Right atrium auricular region (tissue), 2 donors: Measurements from ENCODE around the gene DUSP1. TPM values are rescaled to one million over a fixed set of nuclear protein-coding genes. Genes with fewer than 3 reads are reported as not detected.

ENCODE experiments used
- DNase-seq: peaks from one replicate; pipeline ENCODE4 v3.0.0-alpha.2; 2019; ENCODE audit warnings: low spot score
- H3K27ac ChIP-seq, 2 donors: fragments of 200-600 bp; sonication (generic); 1 replicate in 1 of 2; 2 replicates in 1 of 2; pipeline ENCODE4 v1.5.1; 2016 to 2019
- H3K27me3 ChIP-seq, 2 donors: fragments of 200-600 bp; sonication (generic); one replicate each; pipeline versions ENCODE4 v1.5.1 to v1.6.0; 2017 to 2019
- H3K36me3 ChIP-seq: fragments of 200-600 bp; sonication (generic); one replicate; pipeline ENCODE4 v1.5.1; 2016
- H3K4me1 ChIP-seq, 2 donors: fragments of 200-600 bp; sonication (generic); one replicate each; pipeline versions ENCODE4 v1.5.1 to v1.6.0; 2017 to 2019
- H3K4me3 ChIP-seq, 2 donors: fragments of 200-600 bp; sonication (generic); 1 replicate in 1 of 2; 2 replicates in 1 of 2; pipeline ENCODE4 v1.5.1; 2017 to 2019; ENCODE audit warnings: mild to moderate bottlenecking in 1 of 2, moderate library complexity in 1 of 2
- H3K9me3 ChIP-seq, 2 donors: fragments of 200-600 bp; sonication (generic); one replicate each; pipeline ENCODE4 v1.5.1; 2019
- total RNA-seq, 2 donors: library from RNA; depleted of rRNA; stranded (reverse); fragments of >200 nt; gene quantifications; one replicate each; pipeline ENCODE4 v1.1.0, GENCODE V29; 2016
- TF ChIP-seq, protein P1 (sequence below), 2 donors: fragments of 200-600 bp; sonication (generic); IDR thresholded peaks; one replicate each; pipeline ENCODE4 v1.5.1; 2019; ENCODE audit warnings: antibody characterized with exemption in 2 of 2

Gene DUSP1
- total RNA-seq, 2 donors from 2014 or later, result 804 to 819 TPM

DNA sequence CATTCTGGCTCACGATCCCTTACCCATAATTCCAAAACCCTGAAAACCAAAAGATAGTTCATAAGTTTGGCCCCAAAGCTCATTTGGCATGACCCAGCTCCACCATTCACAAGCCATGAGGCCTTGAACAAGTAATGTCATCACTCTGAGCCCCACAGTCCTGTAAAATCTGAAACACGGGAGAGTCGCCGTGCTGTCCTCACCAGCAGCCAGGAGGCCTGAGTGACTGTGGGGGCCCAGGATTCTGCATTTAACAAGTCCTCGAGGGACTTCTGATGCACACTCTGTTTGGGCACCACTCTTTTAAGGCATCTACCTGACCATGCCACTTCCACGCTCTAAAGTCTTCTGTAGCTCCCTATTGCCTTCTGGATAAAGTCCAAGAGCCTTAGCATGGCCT lies 40.8 kb downstream of the DUSP1 start:
- Histone ChIP-seq H3K27ac (no peak overlapping the region), H3K4me3 (no peak overlapping the region), H3K9me3 (no peaks in the 10 kb centered on the region), H3K27me3 (no peaks in the 10 kb centered on the region), H3K36me3 (no peaks in the 10 kb centered on the region), H3K4me1 (peaks cover 0 to 31% of the 10 kb centered on the region in 2 donors)
- no peak for DNase-seq
- TF ChIP-seq, protein P1, sequence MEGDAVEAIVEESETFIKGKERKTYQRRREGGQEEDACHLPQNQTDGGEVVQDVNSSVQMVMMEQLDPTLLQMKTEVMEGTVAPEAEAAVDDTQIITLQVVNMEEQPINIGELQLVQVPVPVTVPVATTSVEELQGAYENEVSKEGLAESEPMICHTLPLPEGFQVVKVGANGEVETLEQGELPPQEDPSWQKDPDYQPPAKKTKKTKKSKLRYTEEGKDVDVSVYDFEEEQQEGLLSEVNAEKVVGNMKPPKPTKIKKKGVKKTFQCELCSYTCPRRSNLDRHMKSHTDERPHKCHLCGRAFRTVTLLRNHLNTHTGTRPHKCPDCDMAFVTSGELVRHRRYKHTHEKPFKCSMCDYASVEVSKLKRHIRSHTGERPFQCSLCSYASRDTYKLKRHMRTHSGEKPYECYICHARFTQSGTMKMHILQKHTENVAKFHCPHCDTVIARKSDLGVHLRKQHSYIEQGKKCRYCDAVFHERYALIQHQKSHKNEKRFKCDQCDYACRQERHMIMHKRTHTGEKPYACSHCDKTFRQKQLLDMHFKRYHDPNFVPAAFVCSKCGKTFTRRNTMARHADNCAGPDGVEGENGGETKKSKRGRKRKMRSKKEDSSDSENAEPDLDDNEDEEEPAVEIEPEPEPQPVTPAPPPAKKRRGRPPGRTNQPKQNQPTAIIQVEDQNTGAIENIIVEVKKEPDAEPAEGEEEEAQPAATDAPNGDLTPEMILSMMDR (IDR thresholded peaks at IDR 0.05), result no peak

DNA sequence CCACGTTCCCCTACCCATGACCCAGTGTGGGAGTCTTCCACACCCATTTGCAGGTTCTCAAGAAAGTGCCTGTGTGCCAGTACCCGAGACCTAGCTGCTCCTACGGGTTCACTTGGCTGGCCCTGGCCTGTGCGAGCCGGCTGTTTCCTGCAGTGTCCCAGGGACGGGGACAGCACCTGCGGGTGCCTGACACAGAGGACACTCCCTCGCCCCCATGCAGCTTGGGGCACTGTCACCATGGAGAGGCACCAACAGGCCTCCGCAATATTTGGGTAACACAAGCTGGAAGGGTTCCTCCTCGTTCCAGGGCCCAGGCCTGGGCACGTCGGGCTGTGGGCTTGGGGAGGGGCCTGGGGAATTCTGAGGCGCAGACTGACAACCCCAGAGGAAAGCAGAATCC lies 41.4 kb downstream of the DUSP1 start:
- DNase-seq, result no peak
- no peaks in the 10 kb centered on the region for H3K27me3 ChIP-seq
- TF ChIP-seq, protein P1 (IDR thresholded peaks at IDR 0.05), result no peak
- no peak overlapping the region for H3K4me3 ChIP-seq
- no peaks in the 10 kb centered on the region for H3K9me3 ChIP-seq
- H3K27ac ChIP-seq, result no peak overlapping the region
- H3K36me3 ChIP-seq, result no peaks in the 10 kb centered on the region
- H3K4me1 ChIP-seq, result peaks cover 0 to 28% of the 10 kb centered on the region in 2 donors

DNA sequence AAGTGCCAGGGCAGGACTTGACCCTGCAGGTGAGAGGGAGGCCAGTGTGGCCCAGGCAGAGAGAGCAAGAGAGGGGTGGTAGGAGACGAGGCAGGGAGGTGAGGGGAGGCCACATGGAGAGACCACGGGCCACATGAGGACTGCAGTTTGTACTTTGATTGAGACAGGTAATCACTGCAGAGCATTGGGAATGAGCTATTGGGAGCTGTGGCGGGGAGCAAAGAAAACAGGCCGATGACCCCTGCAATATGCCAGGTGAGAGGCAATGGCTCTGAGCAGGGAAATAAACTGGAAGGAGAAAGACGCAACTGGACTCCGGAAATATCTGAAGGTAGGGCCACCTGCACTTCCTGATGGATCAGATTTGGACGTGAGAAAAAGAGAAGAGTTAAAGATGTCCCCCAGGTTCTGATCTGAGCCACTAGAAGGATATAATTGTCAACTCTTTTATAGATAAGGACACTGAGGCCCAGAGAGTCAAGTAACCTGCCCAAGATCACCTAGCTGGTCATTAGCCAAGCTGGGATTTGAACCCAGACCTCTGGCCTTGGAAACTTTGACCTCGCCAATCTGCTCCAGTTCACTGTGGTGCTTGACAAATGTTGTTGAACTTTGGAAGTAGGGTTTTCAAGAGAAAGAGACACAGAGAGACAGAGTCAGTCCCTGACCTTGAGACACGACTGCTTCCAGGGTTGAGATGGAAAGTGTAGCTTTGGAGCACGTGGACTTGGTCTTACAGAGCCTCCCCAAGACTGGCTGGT lies 42.3 kb downstream of the DUSP1 start:
- Histone ChIP-seq H3K4me1 (peaks cover 0 to 19% of the 10 kb centered on the region in 2 donors), H3K9me3 (no peaks in the 10 kb centered on the region), H3K36me3 (no peaks in the 10 kb centered on the region), H3K27ac (no peak overlapping the region), H3K27me3 (no peaks in the 10 kb centered on the region), H3K4me3 (no peak overlapping the region)
- no peak for DNase-seq
- TF ChIP-seq, protein P1 (IDR thresholded peaks at IDR 0.05), result no peak

DNA sequence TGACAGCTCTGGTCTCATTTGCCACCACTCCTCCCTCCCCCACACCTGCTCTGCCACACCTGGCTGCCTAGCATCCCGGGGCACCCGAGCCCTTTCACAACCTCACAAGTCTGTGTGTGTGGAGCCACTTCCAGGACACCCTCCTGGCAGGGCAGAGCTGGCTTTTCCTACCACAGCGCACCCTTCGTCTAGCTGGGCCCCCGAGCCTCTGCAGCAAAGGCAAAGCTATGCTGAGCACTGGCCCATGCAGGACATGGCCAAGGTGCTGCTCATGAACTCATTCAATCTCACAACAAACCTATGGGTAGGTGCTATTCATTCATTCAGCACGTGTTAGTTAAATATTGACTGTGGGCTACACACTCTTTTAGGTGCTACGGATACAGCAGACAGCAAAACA lies 43.4 kb downstream of the DUSP1 start:
- H3K4me1 ChIP-seq, result peaks cover 0 to 18% of the 10 kb centered on the region in 2 donors
- no peaks in the 10 kb centered on the region for H3K36me3 ChIP-seq
- no peaks in the 10 kb centered on the region for H3K27me3 ChIP-seq
- TF ChIP-seq, protein P1 (IDR thresholded peaks at IDR 0.05), result no peak
- H3K4me3 ChIP-seq, result no peak overlapping the region
- no peak for DNase-seq
- H3K27ac ChIP-seq, result no peak overlapping the region
- H3K9me3 ChIP-seq, result no peaks in the 10 kb centered on the region

DNA sequence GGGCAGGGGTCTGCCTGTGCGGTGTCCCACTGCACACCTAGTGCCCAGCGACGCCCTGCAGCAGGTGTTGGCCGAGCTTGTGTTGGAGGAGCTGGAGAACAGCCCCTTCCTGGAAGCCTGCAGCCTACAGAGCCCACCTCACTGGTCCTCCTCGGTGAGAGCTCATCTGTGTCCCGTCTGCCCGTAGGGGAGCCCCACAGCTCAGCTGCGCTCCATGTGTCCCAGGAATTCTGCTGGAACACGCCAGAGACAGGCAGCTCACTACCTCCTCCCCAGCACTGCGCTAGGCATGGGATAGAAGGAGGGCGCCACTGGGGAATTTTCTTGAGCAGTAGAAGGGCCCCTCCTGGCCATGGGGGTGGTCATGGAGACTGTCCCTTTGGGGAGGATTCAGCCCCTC lies 44.0 kb downstream of the DUSP1 start:
- TF ChIP-seq, protein P1 (IDR thresholded peaks at IDR 0.05), result no peak
- Histone ChIP-seq H3K9me3 (no peaks in the 10 kb centered on the region), H3K4me3 (no peak overlapping the region), H3K27ac (no peak overlapping the region), H3K27me3 (no peaks in the 10 kb centered on the region), H3K4me1 (peaks cover 0 to 18% of the 10 kb centered on the region in 2 donors), H3K36me3 (no peaks in the 10 kb centered on the region)
- no peak for DNase-seq

DNA sequence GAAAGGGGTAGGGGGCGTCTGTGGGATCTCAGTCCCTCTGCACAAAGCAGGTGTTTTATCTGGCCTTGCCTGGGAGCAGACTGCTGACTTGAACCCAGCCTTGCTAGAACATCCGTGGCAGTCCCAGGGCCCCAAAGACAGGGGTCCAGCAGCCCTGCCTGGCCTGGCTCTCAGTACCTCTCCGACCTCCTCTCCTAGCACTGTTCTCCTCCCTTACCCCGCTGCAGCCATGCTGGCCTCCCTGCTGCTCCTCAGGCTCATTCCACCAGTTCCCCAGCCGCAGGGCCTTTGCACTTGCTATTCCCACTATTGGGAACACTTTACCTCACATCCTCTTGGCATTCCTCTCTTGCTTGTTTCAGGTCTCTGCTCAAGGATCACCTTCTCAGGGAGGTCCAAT lies 45.2 kb downstream of the DUSP1 start:
- Histone ChIP-seq H3K4me1 (peaks cover 0 to 28% of the 10 kb centered on the region in 2 donors), H3K4me3 (no peak overlapping the region), H3K27ac (no peak overlapping the region), H3K9me3 (no peaks in the 10 kb centered on the region), H3K36me3 (no peaks in the 10 kb centered on the region), H3K27me3 (no peaks in the 10 kb centered on the region)
- TF ChIP-seq, protein P1 (IDR thresholded peaks at IDR 0.05), result no peak
- DNase-seq, result no peak
